Measurements from ENCODE around the gene TRIP13.
"Not testable (repeated sequence)": the region's sequence is repeated elsewhere in the genome, so short reads cannot be mapped to it uniquely, and the experiment has no call there.

The TRIP13 gene

DNA sequence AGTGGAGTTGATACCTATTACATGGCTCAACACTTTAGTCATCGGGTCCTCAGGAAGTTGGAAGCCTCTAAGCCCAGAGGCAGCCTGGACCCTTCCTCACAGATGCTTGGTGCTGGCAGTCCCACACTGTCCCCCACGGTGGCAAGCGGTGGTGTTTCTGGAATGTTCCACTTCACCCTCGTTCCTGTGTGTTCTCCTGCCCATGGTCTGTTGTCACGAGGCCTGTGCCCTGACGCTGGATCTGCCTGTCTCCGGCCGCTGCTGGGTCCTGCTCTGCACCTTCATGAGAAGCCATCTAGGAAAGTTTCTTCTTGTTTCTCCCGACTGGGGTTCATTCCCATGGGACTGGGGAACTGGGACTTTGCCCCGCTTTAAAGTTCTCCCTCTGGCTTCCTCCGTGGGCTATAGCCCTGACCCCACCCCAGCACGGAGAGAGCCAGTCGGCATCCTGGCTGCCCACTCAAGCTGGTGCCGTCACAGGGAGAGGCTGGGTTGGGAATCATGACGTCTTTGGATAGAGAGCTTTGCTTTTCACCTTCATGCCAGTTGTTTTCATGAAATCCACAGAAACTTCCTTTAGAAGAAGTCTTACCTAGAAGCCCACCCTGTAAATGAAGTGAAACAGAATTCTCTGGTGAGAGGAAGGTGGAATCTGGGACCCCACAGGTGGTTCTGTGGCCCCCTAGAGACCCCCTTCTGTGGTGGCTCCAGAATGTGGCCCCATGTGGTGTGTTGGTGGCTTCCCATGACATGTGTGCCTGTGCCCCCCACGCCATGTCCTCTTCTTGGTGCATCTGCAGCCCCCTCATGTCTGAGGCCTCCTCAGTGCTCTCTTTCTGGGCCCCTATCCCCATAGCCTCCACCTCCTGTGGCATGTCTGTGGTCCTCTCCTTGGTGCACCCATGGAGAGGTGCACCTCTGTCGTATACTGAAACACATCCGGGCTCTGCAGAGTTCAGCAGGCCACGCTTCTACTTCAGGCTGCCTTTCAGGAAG, 43.8 kb downstream of the TRIP13 start:
- no peak for DNase-seq (ENCODE audit: low read depth, low spot score)

DNA sequence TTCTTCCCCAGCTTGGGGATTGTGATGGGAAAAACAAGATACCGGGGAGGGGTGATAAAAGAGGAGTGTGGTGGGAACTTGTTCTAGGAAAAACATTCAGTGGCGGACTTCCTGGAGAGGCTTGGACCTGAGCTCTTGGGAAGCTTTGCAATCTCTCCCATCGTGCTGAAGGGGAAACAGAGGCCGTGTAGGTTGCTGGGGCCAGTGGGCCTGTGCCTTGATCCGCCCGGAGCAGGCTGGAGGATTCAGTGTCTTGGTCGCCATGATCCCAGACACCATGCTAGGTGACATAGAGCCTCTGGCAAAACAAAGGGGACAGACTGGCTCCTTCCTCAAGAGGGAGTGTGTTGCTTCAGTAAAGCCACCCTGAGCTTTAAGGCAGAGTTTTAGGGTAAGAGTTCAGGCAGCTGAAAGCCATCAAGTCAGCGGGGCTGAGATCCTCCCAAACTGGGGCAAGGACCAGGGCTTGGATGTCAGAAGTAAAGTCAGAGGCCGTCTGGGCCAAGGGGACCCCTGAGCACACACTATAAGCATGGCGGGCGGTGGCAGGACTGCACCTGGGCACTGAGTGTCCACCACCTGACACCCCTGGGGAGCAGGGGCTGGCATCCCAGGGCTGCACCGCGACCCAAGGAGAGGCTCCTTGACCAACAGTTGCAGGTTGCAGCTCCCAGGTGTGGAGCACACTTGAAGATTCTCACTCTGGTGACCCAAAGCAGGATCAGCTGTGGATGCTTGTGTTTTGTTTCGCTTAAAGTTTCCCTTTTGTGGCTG, 44.7 kb downstream of the TRIP13 start:
- no peak for DNase-seq (ENCODE audit: low read depth, low spot score)

DNA sequence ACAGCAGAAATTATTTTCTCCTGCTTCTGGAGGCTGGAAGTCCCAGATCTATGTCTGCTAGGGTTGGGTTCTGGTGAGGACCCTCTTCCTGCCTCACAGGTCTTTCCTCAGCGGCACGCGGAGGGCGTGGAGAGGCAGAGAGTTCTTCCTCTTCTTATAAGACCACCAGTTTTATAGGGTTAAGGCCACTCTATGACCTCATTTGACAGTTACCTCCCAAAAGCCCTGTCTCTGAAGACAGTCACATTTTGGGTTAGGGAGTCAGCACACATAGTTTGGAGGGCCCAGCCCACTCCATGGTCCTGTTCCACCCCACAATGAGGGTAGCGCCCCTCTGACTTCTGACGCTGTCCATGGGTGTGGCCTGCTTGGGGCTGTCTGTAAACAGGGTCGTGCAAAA, 46.7 kb downstream of the TRIP13 start:
- DNase-seq (ENCODE audit: low read depth, low spot score), result no peak

DNA sequence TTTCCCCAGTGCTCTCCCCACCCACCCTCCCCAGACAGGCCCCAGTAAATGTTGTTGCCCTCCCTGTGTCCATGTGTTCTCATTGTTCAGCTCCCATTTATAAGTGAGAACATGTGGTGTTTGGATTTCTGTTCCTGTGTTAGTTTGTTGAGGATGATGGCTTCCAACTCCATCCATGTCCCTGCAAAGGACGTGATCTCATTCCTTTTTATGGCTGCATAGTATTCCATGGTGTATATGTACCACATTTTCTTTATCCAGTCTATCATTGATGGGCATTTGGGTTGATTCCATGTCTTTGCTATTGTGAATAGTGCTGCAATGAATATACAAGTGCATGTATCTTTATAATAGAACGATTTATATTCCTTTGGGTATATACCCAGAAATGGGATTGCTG, 48.1 kb downstream of the TRIP13 start:
- not testable (repeated sequence) for DNase-seq (ENCODE audit: low read depth, low spot score)

DNA sequence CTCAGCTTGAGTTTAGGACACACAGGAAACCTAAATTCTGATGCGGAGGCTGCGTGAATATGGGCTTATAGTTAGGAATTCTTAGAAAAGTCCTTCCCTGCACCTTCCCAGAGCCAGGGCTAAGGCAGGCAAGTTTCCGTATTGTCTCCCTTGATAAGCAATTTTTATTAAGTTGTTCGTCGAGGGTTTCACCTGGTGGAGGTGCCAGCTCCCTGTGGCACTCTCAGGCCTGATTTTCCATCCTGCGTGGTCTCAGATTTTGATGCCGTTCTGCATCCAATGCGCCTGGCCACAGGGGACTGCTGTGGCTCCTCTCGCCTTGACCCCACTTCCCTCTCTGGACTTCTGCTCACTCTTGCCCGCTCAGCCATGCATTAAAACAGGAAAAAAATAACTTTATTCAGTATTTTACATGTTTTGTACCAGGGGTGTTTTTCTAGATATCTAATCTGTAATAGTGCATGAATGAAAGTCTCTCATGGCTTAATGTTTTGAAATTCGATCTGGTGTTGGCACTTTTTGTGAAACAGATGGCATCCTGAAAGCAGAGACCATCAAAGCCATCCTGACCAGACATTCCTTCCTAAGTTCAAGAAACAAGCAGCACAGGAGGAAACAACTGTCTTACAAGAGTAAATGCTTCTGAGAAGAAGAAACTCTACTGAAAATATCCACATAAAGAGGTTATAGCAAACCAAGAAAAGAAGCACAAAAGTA, 50.7 kb downstream of the TRIP13 start:
- no peak for DNase-seq (ENCODE audit: low read depth, low spot score)

DNA sequence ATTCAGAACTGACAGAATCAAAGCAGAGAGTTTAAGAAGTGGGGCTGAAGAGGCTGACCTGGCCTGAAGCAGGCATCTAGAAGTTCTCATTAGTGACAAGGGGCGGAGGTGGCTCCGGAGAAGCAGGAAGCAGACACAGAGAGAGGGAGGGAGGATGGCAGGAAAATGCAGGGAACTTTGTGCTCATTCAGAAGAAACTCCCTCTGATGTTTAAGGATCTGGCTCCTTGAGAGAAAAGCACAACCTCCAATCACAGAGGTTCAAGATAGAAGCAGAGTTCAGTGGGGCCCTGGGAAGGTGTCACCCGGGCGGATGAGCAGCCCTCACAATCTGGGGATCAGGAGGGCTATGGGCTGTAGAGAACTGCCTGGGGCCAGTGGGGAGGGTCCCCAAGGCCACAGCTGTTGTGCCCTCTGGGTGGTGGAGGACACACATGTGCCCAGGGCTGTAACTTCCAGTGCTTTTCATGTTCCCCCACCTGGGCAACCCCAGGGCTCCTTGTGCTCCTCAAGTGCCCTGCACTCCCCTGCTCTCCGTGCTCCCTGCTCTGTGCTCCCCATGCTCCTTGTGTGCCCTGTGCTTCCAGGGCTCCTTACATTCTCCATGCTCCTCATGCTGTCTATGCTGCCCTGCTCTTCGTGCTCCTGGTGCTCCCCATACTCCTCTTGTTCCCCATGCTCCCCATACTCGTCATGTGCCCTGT, 51.4 kb downstream of the TRIP13 start:
- no peak for DNase-seq (ENCODE audit: low read depth, low spot score)

DNA sequence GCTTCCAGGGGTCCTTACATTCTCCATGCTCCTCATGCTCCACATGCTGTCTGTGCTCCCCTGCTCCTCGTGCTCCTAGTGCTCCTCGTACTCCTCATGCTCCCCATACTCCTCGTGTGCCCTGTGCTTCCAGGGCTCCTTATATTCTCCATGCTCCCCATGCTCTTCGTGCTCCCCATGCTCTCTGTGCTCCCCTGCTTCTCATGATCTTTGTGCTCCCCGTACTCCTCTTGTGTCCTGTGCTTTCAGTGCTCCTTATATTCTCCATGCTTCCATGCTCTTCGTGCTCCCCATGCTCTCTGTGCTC, 51.9 kb downstream of the TRIP13 start:
- no peak for DNase-seq (ENCODE audit: low read depth, low spot score)

DNA sequence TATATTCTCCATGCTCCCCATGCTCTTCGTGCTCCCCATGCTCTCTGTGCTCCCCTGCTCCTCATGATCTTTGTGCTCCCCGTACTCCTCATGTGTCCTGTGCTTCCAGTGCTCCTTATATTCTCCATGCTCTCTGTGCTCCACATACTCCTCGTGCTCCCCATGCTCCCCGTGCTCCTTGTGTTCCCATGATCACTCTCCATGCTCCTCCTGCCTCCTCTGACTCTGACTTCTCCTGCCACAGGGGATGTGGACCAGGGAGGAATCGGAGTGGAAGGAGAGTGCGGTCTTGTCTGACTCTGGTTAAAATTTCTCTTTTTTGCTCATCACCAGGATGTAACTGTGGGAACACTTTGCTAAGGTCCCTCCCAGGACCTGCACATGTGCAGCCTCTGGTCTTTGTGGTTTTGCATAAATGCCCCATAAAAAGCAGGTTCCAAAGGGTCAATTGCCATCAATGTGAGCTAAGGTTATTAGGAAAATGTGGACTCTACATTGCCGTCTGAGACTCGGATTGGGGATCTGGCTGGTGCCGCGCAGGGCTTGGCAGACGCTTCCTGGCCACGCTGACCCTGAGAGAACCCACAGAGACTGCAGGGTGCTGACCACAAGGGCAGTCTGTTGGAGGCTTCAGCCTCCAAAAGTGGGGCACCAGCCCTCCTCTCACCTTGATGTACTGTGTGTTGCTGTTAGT, 52.5 kb downstream of the TRIP13 start:
- DNase-seq (ENCODE audit: low read depth, low spot score), result no peak

DNA sequence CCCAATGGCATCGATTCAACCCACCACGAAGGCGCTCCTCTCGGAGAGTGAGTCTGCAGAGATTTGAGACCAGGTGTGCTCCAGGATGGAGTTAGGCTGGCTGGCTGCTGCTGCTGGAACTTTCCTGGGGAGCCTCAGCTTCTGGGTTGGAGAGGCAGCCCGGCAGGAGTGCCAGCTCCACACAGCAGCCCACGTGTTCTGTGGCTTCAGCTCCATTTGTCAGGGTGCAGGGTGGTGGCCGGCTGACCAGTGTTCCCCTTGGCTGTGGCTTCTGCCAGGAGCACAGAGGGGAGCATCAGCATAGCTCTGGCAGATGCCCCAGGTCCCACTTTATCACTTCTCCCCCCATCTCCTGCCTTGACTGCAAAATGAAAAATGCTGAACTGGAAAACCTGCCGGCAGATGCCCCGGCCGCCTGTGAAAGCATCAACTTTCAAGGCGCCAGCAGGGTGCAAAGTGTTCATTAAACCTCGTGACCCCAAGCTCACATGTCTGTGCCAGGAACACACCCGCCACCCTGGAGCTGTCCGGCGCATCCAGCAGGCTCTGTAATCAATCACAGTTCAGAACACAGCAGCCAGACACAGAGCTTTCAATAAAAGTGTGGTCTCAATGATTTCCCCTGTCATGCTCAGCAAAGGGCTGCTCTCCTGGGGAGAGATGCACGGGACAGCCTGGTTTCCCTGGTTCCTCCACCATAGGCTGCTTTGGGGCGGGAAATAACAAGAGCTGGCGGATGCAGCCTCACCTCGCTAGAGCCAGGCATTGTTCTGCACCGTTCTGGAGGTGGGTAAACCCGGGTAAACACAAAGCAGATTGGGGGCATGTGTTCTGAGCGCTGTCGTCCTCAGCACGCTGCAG, 53.2 kb downstream of the TRIP13 start:
- DNase-seq (ENCODE audit: low read depth, low spot score), result no peak

DNA sequence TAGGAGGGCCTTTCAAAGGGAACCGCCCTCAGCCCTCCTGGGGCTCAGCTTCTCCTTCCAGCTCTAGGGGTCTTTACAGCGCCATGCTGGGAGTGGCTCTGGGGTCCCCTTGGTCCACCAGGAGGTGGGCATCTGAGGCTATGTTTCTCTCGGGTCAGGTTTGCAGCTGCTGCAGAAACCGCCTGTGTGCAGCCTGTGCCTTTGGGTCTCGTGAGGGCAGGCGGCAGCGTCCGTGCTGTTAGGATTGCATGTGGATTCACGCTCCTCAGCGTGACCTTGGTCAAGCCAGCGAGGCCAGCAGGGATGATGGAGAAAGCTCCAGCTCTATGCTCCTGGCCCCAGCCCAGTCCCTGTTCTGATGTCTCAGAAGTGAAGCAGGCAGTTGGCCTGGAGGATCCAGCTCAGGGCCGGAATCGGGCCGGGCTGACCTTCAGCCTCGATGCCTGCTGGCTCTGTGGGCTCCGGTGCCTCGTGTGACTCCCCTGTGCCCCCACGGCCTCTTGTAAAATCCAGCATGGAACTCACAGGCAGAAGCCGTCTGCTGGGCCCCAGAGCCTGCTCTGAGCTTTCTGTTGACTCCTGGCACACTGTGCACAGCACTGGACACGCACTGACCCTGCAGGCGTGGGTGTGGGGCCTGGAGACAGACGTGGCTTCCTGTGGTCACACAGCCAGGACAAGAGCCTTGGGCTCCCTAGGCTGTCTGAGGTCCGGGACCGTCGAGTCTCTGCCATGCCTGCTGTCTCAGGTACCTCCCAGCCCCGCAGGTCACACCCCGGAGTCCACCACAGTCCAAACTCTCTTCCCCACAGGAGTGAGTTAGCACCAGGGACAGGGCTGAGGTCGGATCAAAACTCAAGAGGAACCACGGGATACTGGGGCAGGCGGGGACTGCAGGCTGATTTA, 54.3 kb downstream of the TRIP13 start:
- DNase-seq (ENCODE audit: low read depth, low spot score), result no peak

DNA sequence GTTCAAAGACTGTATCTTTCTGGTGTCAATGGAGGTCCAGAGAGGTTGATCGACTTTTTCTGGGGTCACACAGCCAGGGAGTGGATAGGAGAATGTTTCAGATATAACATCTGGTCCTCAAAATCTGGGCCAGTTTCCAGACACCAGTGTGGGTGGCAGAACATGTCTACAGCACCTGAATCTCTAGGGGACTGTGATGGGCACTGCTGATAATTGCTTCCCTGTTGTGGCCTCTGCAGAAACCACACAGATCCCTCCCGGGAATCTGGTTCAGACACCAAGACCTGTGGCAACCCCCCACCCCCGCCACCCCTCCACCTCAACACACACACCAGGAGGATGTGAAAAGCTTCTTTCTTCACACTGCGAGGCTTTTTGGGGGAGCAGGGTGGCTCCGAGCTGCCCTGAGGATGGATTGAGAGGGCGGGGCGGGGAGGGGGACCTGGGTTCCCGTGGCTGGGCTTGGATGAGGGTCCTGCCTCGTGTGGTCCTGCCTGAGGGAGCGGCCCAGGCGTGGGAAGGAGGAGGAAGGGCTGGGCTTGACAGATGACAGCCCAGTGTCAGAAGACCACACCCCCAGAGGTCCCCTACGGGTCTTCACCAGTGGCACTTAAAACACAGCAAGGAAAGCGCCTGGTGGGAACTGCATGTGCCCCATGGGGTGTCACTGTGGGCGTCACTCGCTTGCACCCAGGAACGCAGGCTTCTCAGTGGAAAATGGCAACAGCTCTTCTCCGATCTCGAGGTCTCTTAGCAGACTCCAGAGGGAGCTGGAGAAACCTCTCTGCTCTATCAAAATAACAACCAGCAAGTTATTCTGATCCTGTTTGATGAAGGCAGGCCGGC, 55.2 kb downstream of the TRIP13 start:
- no peak for DNase-seq (ENCODE audit: low read depth, low spot score)

DNA sequence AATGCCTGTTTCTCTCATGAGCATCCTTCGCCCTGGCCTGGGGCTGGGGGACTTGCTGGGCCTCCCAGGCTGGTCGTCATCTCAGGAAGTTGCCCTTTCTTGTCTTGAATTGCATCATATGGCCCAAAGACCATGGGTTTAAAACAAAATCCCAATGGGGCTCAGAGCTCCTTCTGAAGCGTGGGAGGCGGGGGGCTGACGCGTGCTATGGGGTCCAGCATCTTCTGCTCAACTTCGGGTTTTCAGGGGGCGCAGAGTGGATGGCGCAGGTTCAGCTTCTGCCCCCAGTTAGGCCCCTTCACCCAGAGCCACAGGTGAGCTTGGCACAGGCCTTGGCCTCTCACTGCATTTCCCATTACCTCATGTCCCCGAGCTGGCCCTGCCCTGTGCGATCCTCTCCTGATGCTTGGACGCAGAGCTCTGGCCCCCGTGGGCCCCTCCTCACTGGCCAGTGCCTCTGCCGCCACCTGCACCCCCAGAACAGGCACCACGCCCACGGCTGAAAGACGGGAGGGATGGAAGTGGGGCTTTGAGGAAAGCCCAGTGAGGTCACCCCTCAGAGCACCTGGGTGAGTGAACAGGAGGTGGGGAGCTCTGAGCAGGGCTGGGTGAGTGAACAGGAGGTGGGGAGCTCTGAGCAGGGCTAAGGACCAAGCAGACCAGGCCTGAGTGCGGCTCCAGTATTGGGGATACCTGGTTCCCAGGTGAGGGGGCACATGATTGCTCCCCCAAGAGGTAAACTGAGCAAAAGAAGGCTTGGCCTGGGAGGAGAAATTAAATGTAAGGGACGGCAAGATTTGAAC, 56.0 kb downstream of the TRIP13 start:
- DNase-seq (ENCODE audit: low read depth, low spot score), result no peak

DNA sequence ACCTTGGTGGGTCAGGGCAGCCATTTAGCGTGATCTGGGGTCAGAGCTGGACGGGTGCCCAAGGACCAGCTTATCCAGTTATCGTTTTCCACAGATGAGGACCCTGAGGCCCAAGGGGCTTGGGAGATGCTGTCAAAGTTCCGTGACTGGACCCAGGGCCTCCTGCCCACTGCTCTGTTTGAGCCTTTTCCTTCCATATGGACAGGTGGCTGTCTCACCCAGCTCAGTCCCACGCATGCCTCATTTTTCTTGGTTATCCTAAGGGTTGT, 56.5 kb downstream of the TRIP13 start:
- DNase-seq (ENCODE audit: low read depth, low spot score), result no peak

DNA sequence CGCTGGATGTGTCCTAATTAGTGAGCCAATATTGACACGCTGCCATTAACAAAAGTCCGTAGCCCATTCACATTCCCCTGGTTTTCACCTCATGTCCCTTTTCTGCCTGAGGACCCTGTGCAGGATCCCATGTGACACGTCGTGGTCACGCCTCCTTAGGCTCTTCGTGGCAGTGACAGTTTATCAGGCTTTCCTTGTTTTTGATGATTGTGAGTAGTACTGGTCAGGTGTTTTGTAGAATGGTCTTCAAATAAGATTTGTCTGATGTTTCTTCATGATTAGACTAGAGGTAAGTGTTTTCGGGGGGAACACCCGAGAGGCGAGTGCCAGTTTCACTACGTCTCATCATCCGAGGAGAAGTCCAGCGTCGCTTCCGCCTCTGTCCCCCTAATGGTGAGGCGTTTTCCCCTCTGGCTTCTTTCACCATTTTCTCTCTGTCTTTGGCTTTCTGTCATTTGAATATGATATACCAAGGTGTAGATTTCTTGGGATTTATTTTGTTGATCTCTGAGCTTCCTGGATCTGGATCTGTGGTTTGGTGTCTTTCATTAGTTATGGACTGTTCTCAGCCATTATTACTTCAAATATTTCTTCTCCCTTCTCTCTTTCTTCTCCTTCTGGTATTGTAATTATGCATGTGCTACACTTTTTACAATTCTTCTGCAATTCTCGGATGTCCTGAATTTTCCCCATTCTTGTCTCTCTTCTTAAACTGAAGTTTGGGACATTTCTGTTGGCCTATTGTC, 57.3 kb downstream of the TRIP13 start:
- no peak for DNase-seq (ENCODE audit: low read depth, low spot score)

DNA sequence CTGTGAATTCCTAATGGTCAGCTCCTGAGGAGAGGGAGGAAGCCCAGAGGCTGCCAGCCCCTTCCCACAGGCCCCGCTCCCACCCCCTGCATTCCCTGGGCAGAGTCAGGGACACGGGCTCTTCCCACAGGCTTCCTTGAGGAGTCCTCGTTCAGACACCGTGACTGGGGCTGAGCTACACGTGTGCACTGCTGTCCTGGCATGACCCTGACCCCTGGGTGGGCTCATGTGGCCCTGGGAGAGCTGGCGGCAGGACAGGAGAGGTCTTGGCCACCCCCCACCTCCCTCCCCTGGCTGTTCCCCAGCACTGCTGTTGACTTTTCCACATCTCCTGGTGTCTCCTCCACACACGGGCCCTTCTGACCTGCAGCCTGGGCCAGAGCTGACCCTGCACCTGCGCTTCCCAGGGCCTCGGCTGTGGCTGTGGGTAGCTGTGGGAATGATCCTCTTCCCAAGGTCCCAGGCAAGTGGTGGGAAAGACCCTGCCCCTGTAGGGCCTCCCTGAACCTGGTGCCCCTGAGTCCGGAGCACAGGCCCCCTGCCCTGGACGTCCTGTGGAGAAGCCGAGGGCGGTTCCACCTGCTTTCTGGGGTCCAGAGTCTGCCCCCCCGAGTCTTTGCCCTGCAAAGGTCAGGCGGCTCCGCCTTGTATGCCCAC, 59.4 kb downstream of the TRIP13 start:
- DNase-seq (ENCODE audit: low read depth, low spot score), result no peak

DNA sequence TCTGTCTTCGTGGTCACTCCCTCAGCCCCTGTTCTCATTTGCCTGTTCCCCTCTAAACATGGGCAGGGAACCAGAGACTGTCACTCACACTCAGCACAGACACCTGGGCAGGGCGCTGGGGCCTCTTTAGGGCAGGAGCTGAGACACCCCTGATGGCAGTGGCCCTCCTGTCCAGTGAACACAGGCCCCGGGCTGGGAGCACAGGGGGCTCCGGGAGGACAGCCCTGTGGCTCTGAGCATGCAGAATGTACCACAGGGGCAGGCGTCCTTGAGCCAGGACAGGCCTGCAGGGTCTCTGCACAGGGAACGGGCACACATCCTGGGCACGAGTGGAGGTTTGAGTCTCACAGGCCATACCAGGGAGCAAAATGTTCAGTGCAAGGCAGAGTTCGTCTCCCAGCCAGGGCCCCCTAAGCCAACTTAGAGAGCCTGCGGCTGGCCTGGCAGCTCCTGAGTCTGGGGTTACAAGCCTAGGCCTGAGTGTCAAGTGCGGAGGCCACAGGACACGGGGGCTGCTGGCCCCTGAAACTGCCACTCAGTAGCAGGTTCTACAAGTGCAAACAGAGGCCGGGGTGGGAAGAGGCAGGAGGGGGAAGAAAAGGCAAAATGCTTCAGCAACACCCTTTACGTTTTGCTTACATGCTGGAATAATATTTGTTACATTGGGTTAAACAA, 60.0 kb downstream of the TRIP13 start:
- no peak for DNase-seq (ENCODE audit: low read depth, low spot score)
